NCI-H446 (cell line): ENCODE results near the gene BDKRB1.
A peak's percentile ranks its signal among the peaks of the same experiment; 100 is the strongest.

Experiments used
- DNase-seq, 2 experiments: peaks; one replicate each; lab custom pipeline; 2025; lab: John Stamatoyannopoulos, UW

Gene BDKRB1

GRCh38 chr14:96261772-96262655, 6.0 kb downstream of the BDKRB1 start:
- DNase-seq, result no peak

GRCh38 chr14:96263347-96264199, 7.6 kb downstream of the BDKRB1 start:
- no peak for DNase-seq

GRCh38 chr14:96264200-96264553, 8.2 kb downstream of the BDKRB1 start:
- no peak for DNase-seq

GRCh38 chr14:96264853-96265252, 8.8 kb downstream of the BDKRB1 start:
- DNase-seq, result peak in 1 of 2 experiments; percentile 39

- DNase-seq, result peak; percentile 24 to 30
Measured at GRCh38 chr14:96265383-96266095, 9.5 kb downstream of the BDKRB1 start.

- DNase-seq, result peak in 1 of 2 experiments; percentile 46
Measured at GRCh38 chr14:96267336-96267735, 11.3 kb downstream of the BDKRB1 start.

GRCh38 chr14:96267916-96268315, 11.9 kb downstream of the BDKRB1 start:
- no peak for DNase-seq

- peak in 1 of 2 experiments; percentile 11 for DNase-seq
Measured at GRCh38 chr14:96268431-96269358, 12.7 kb downstream of the BDKRB1 start.

GRCh38 chr14:96269359-96269710, 13.3 kb downstream of the BDKRB1 start:
- DNase-seq, result no peak

GRCh38 chr14:96270565-96271420, 14.8 kb downstream of the BDKRB1 start:
- DNase-seq, result no peak

GRCh38 chr14:96271421-96271762, 15.4 kb downstream of the BDKRB1 start:
- no peak for DNase-seq

- DNase-seq, result no peak
Measured at GRCh38 chr14:96272777-96273473, 16.9 kb downstream of the BDKRB1 start.

- DNase-seq, result no peak
Measured at GRCh38 chr14:96273629-96274028, 17.6 kb downstream of the BDKRB1 start.

- no peak for DNase-seq
Measured at GRCh38 chr14:96274122-96274521, 18.1 kb downstream of the BDKRB1 start.

- no peak for DNase-seq
Measured at GRCh38 chr14:96274543-96274942, 18.5 kb downstream of the BDKRB1 start.

- DNase-seq, result peak; percentile 59 to 85
Measured at GRCh38 chr14:96275177-96276112, 19.4 kb downstream of the BDKRB1 start.

GRCh38 chr14:96277890-96278289, 21.9 kb downstream of the BDKRB1 start:
- no peak for DNase-seq

- DNase-seq, result no peak
Measured at GRCh38 chr14:96279564-96279963, 23.6 kb downstream of the BDKRB1 start.

GRCh38 chr14:96280104-96280503, 24.1 kb downstream of the BDKRB1 start:
- no peak for DNase-seq
